Breast epithelium (tissue), 3 donors: Measurements from ENCODE around the gene PFKP.

Experiments
- CTCF ChIP-seq, 3 donors: fragments of 450-650 bp; IDR thresholded peaks; one replicate each; pipeline ENCODE4 v1.5.1; 2016 to 2017; ENCODE audit warnings: antibody characterized with exemption in 3 of 3, mild to moderate bottlenecking in 3 of 3, moderate library complexity in 3 of 3
- POLR2A ChIP-seq: fragments of 450-650 bp; IDR thresholded peaks from one replicate; pipeline ENCODE4 v1.6.1; 2016; ENCODE audit warnings: antibody characterized with exemption, mild to moderate bottlenecking, moderate library complexity
- POLR2AphosphoS5 ChIP-seq, 3 donors: sonication (generic); formaldehyde crosslinking; IDR thresholded peaks; one replicate each; pipeline ENCODE4 v1.6.1; 2017; ENCODE audit warnings: antibody characterized with exemption in 3 of 3

- no peak for TF ChIP-seq CTCF (IDR thresholded peaks at IDR 0.05)
- TF ChIP-seq POLR2A: no peak
- TF ChIP-seq POLR2AphosphoS5 (IDR thresholded peaks at IDR 0.05): no peak
Measured at GRCh38 chr10:3028441-3028840, 38.9 kb upstream of the PFKP start.
